Spinal cord (tissue), 10 donors: ENCODE results near the gene CUL7. TPM values are rescaled to one million over a fixed set of nuclear protein-coding genes. Genes with fewer than 3 reads are reported as not detected.
"Not testable (repeated sequence)": the region's sequence is repeated elsewhere in the genome, so short reads cannot be mapped to it uniquely, and the experiment has no call there.

ENCODE experiments used
- DNase-seq, 6 donors: peaks; one replicate each; pipeline versions ENCODE4 v3.0.0 to v3.0.0-alpha.2; 2013 to 2015; ENCODE audit warnings: low spot score in 6 of 6, low read depth in 4 of 6
- H3K27ac ChIP-seq: one replicate; pipeline ENCODE4 v1.5.1; 2013; ENCODE audit warnings: low read depth, low read length, control low read depth
- H3K27me3 ChIP-seq: one replicate; pipeline ENCODE4 v1.6.1; 2013; ENCODE audit warnings: low read length; ENCODE audit not compliant: control insufficient read depth, insufficient read depth
- H3K36me3 ChIP-seq: one replicate; pipeline ENCODE4 v1.6.1; 2013; ENCODE audit warnings: low read length; ENCODE audit not compliant: control insufficient read depth, insufficient read depth
- H3K4me1 ChIP-seq: one replicate; pipeline ENCODE4 v1.6.1; 2013; ENCODE audit warnings: low read length; ENCODE audit not compliant: control insufficient read depth, insufficient read depth
- H3K4me3 ChIP-seq: one replicate; pipeline ENCODE4 v1.5.1; 2013; ENCODE audit warnings: low read depth, low read length, control low read depth
- H3K9me3 ChIP-seq: one replicate; pipeline ENCODE4 v1.6.1; 2013; ENCODE audit warnings: low read length; ENCODE audit not compliant: control insufficient read depth, insufficient read depth
- WGBS: methylation state at CpG from one replicate; pipeline ENCODE4 v1.1.5; 2013; ENCODE audit warnings: missing lambda C conversion rate; ENCODE audit not compliant: insufficient coverage; 5-methylcytosine and 5-hydroxymethylcytosine counted together
- polyA plus RNA-seq, 2 donors: library from polyadenylated mRNA; unstranded; fragments of 120-200 nt; gene quantifications; one replicate each; pipeline ENCODE4 v1.2.1, GENCODE V29; 2013; ENCODE audit not compliant: insufficient read length in 2 of 2
- total RNA-seq, 2 donors: library from RNA; depleted of rRNA in 1 of 2; stranded (reverse); fragments of 120-200 nt in 1 of 2; fragments of >200 nt in 1 of 2; gene quantifications; one replicate each; pipeline versions ENCODE4 v1.2.3 to v1.2.4, GENCODE V29; 2013 to 2014
- donor health status: healthy.

CUL7 gene
- total and polyA plus RNA-seq, 4 donors: 15.2 to 36.1 (median 22.7) TPM

DNA sequence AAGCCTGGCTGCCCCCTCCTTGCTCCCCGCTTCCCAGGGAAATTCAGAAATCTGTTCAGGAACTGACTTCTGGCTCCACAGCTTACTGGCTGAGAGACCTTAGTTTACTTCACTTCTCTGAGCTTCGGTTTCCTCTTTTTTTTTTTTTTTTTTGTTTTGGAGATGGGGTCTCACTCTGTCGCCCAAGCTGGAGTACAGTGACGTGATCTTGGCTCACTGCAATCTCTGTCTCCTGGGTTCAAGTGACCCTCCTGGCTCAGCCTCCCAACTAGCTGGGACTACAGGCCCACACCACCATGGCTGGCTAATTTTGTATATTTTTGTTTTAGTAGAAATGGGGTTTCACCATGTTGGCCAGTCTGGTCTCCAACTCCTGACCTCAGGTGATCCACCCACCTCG, 37.4 kb upstream of the CUL7 start:
- Histone ChIP-seq H3K4me1 (peaks cover 36% of the 10 kb centered on the region), H3K9me3 (no peaks in the 10 kb centered on the region), H3K36me3 (no peaks in the 10 kb centered on the region), H3K27me3 (no peaks in the 10 kb centered on the region), H3K27ac (peak overlapping the region; percentile 67), H3K4me3 (no peak overlapping the region)
- no peak for DNase-seq
- 40% methylated on average over 1 of the region's 5 CpGs for WGBS

DNA sequence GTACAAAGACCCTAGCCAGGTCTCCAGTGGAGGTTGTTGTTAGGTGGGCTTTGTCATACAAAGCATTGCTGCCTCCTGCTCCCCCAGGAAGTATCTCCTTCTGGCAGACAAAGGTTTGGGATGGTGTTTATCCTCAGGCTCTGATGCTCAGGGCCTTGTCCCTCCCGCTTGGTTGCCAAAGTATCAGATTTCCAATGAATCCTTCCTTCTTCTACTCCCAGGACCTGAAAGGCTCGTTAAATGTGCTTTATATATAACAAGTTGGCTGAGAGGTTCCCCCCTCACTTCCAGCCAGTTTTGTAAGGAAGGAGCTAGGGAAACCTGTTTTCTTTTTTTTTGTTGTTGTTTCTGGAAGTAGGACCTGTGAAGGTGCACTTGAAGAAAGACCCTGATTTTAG, 36.9 kb upstream of the CUL7 start:
- Histone ChIP-seq H3K4me3 (no peak overlapping the region), H3K27ac (peak overlapping the region; percentile 67), H3K4me1 (peaks cover 35% of the 10 kb centered on the region), H3K27me3 (no peaks in the 10 kb centered on the region), H3K9me3 (no peaks in the 10 kb centered on the region), H3K36me3 (no peaks in the 10 kb centered on the region)
- no CpG with 5 or more reads among the region's 2 CpGs for WGBS
- DNase-seq: no peak

DNA sequence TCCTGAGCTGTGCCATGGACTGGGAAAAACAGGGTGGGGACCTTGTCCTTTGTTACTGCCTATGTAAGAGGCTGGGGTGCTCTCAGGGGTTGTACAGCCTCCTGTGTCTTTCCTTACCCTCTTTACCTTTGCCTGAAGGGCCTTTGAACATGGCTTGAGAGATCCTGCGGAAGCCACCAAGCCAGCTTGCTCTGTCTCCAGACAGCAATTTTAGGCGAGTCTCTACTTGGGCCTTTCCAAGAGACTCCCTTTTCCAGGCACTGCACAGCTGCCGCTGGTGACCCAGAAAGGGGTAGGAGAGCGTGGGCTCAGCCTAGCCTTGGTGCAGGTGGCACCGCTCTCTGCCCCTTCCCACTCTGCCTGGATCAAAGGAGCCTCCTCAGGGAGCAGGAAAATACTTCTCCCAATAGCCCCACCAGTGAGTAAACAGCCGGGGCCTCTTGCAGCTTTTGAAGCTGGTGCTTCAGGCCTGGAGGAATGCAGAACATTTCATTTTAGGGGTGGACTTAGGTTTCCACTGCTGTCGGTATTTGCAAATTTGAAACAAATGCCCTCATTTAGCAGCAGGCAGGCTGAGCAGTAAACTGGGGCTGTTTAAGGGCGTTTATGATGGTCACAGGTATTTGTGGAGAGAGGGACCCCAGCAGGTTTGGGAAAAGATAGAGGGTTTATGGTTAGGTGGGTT, 36.4 kb upstream of the CUL7 start:
- H3K4me1 ChIP-seq: peaks cover 35% of the 10 kb centered on the region
- WGBS: 33% methylated on average over 6 of the region's 8 CpGs
- H3K4me3 ChIP-seq: no peak overlapping the region
- no peak for DNase-seq
- H3K36me3 ChIP-seq: no peaks in the 10 kb centered on the region
- no peaks in the 10 kb centered on the region for H3K27me3 ChIP-seq
- H3K9me3 ChIP-seq: no peaks in the 10 kb centered on the region
- peak overlapping the region; percentile 67 for H3K27ac ChIP-seq

DNA sequence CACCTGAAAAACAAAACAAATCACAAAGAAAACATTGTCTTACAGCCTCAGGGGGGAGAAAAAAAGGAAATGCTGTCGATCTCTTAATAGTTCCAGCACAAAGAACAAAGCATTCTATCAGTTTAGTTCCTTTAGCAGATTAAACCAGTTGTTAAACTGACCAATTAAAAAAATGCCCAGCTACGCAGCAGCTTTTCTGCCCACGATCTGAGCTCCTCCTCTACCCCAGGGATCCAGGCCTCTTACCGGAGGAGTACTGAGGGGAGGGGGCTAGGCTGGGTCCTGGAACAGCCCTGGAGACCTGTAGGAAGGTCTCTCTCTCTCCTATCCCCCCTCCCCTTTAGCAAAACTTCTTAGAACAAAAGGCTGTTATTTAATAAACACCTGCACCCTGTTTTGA, 35.8 kb upstream of the CUL7 start:
- WGBS: no CpG with 5 or more reads among the region's 4 CpGs
- H3K4me1 ChIP-seq: peaks cover 35% of the 10 kb centered on the region
- H3K27ac ChIP-seq: peak overlapping the region; percentile 67
- H3K36me3 ChIP-seq: no peaks in the 10 kb centered on the region
- no peaks in the 10 kb centered on the region for H3K9me3 ChIP-seq
- no peaks in the 10 kb centered on the region for H3K27me3 ChIP-seq
- DNase-seq: peak in 1 of 6 donors; percentile 41
- no peak overlapping the region for H3K4me3 ChIP-seq

DNA sequence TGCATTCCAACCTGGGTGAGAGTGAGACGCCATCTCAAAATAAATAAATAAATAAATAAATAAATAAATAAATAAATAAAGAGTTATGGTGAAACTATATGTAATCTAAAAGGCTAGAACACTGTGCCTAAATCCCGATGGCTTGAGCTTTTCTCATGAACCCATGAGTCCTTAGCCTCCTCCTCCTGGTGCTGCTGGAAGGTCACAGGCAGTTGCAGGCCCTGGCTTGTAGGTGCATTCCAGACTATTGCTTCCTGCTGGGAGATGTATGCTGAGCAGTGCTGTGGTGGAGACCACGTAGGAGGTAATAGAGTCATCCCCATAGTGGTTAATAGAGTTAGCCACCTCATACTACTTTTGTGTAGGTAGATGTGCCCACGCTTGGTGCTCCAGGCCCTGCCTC, 35.0 kb upstream of the CUL7 start:
- no peaks in the 10 kb centered on the region for H3K9me3 ChIP-seq
- H3K4me3 ChIP-seq: no peak overlapping the region
- no peaks in the 10 kb centered on the region for H3K27me3 ChIP-seq
- H3K4me1 ChIP-seq: peaks cover 31% of the 10 kb centered on the region
- no peak for DNase-seq
- no peak overlapping the region for H3K27ac ChIP-seq
- 92% methylated on average over 2 of the region's 4 CpGs for WGBS
- no peaks in the 10 kb centered on the region for H3K36me3 ChIP-seq

DNA sequence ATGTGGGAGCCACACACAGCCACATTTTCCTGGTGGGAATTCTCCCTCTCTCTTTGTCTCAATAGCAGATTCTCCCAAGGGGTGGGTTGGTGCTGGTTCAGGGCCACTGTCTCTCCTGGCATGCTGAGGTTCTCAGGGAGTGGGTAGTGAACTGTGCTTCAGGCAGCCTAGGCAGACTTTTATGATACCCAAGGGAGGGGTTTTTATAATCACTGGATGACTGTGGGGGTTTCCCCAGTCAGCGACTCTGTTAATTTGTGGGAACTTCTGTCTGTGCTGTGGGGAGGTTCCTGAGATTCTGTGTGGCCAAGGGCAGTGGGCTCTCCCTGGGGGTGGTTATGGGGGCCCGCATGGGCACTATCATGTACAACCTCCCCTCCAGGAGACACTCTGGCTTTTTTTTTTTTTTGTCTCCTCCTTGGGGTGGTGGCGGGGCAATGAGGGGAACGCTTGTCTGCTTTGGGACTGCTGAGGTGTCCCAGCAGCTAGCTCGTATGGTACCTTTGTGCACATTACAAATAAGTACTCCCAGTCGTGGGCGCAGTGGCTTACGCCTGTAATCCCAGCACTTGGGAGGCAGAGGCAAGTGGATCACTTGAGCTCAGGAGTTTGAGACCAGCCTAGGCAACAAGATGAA, 32.5 kb upstream of the CUL7 start:
- H3K27ac ChIP-seq: no peak overlapping the region
- peak in 1 of 6 donors; percentile 63 for DNase-seq
- H3K36me3 ChIP-seq: no peaks in the 10 kb centered on the region
- H3K27me3 ChIP-seq: no peaks in the 10 kb centered on the region
- H3K4me3 ChIP-seq: no peak overlapping the region
- H3K9me3 ChIP-seq: no peaks in the 10 kb centered on the region
- 67% methylated on average over 4 of the region's 8 CpGs for WGBS
- H3K4me1 ChIP-seq: peaks cover 36% of the 10 kb centered on the region

DNA sequence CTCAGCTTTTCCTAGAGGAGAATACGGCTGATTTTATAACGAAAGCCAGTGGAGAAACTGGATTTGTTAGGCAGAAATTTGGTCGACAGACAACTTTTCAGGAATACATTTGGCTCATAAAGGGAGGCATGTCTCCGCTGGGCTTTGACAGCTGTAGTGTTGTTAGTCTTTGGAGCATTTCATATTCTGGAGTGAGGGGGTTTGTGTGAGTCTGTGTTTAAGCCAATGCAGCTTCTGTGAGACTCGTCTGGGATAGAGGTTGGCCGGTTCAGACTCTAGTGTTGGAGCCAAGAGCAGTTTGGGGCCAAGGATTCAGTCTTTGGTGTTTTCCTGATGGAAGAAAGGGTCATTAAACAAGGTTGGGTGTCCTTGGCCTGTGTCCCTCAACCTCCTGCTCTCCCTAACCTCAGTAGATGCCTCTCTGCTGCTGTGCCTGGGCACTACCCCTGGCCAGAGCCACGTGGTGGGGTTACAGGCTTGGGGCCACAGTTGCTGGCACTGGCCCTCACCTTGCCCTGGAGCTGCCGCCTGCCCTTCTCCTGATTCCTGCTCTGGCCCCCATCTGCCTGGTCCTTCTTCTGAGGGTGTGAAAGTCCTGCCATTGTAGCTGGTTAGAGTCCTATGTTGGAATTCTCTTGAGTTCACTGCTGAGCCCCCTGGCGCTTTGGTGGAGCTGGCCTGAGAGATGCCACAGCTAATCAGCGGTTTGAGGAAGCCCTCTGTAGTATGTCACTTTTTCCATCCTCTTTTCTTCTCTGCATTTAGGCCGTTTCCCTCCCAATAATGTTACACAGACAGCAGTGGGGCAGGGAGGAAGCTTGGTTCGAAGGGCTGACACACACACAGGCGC, 29.4 kb upstream of the CUL7 start:
- H3K9me3 ChIP-seq: no peaks in the 10 kb centered on the region
- WGBS: 50% methylated on average over 9 of the region's 13 CpGs
- no peak overlapping the region for H3K4me3 ChIP-seq
- no peaks in the 10 kb centered on the region for H3K36me3 ChIP-seq
- H3K27me3 ChIP-seq: no peaks in the 10 kb centered on the region
- H3K27ac ChIP-seq: peak overlapping the region; percentile 42
- peaks cover 23% of the 10 kb centered on the region for H3K4me1 ChIP-seq
- peak in 2 of 6 donors; percentile 70 to 87 for DNase-seq

DNA sequence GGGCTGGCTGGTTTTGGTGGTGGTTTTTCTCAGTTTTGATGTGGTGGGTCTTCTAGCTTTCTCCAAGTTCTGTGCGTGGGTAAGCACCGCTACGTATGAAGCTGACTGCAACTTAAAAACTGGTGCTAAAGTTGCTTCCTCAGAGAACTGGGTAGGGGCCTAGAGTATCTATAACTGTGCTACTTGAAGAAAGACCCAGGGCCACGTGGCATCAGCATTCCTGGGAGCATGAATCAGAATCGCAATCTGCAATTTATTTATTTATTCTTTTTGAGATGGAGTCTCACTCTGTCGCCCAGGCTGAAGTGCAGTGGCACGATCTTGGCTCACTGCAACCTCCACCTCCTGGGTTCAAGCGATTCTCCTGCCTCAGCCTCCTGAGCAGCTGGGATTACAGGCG, 28.3 kb upstream of the CUL7 start:
- not testable (repeated sequence) for H3K9me3 ChIP-seq, DNase-seq, H3K27me3 ChIP-seq, H3K27ac ChIP-seq, H3K4me3 ChIP-seq, H3K36me3 ChIP-seq
- H3K4me1 ChIP-seq: peaks cover 34% of the 10 kb centered on the region
- WGBS: 80% methylated on average over 3 of the region's 9 CpGs

DNA sequence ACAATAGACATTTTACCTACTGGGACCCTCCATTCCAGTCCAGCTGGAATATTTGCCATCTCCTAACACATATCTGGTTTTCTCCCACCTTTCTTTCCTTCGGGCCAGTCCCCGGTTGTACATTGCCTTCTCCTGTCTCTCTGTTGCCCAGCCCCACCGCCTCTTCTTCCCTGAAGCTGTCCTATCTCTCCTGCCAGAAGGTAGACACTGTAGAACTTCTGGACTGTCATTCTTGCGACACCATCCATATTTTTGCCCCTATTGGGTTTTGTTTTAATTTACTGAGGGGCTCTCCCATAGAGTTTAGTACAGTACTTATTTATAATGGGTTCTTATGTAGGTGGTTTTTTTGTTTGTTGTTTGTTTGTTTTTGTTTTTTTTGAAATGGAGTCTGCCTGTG, 27.4 kb upstream of the CUL7 start:
- WGBS: 92% methylated on average over 3 of the region's 4 CpGs
- no peak for DNase-seq
- H3K27ac ChIP-seq: no peak overlapping the region
- no peaks in the 10 kb centered on the region for H3K36me3 ChIP-seq
- H3K27me3 ChIP-seq: no peaks in the 10 kb centered on the region
- no peaks in the 10 kb centered on the region for H3K9me3 ChIP-seq
- no peak overlapping the region for H3K4me3 ChIP-seq
- peaks cover 36% of the 10 kb centered on the region for H3K4me1 ChIP-seq
